Urothelium cell line (cell line): ENCODE data around the gene KANK2.
"Not testable (repeated sequence)": the region's sequence is repeated elsewhere in the genome, so short reads cannot be mapped to it uniquely, and the experiment has no call there.

Experiments
- DNase-seq: peaks from one replicate; pipeline ENCODE4 v3.0.0; 2011; ENCODE audit warnings: low spot score, mixed read lengths
- FAIRE-seq: peaks from 2 replicates; lab custom pipeline; 2011; peaks lifted over from hg19 to GRCh38; lab: Jason Lieb, UNC

KANK2 gene

GRCh38 chr19:11142528-11143171 lies 54.7 kb downstream of the KANK2 start:
- no peak for FAIRE-seq
- peak; percentile 90 for DNase-seq

GRCh38 chr19:11141937-11142527 lies 55.3 kb downstream of the KANK2 start:
- DNase-seq (no peak), FAIRE-seq (no peak)

- FAIRE-seq (no peak), DNase-seq (no peak)
Observed at GRCh38 chr19:11140896-11141295, 56.4 kb downstream of the KANK2 start.

GRCh38 chr19:11140023-11140538 lies 57.3 kb downstream of the KANK2 start:
- not testable (repeated sequence) for DNase-seq, FAIRE-seq

GRCh38 chr19:11138601-11139300 lies 58.6 kb downstream of the KANK2 start:
- DNase-seq (peak; percentile 71), FAIRE-seq (no peak)

- DNase-seq, result peak; percentile 71
- no peak for FAIRE-seq
Observed at GRCh38 chr19:11137542-11138384, 59.6 kb downstream of the KANK2 start.

- no peak for DNase-seq
Observed at GRCh38 chr19:11136400-11137101, 60.8 kb downstream of the KANK2 start.

GRCh38 chr19:11131471-11131870 lies 65.9 kb downstream of the KANK2 start:
- DNase-seq (no peak), FAIRE-seq (no peak)

More at GRCh38 chr19:11136400-11137101, 60.8 kb downstream of the KANK2 start:
- FAIRE-seq, result no peak

- DNase-seq, result peak; percentile 56
- FAIRE-seq, result no peak
Observed at GRCh38 chr19:11130824-11131455, 66.4 kb downstream of the KANK2 start.

GRCh38 chr19:11127905-11128304 lies 69.4 kb downstream of the KANK2 start:
- FAIRE-seq (no peak), DNase-seq (no peak)

- FAIRE-seq, result no peak
- DNase-seq, result peak; percentile 34
Observed at GRCh38 chr19:11125994-11126685, 71.2 kb downstream of the KANK2 start.

GRCh38 chr19:11124157-11124556 lies 73.2 kb downstream of the KANK2 start:
- DNase-seq, FAIRE-seq: not testable (repeated sequence)

- FAIRE-seq (no peak), DNase-seq (no peak)
Observed at GRCh38 chr19:11123114-11123513, 74.2 kb downstream of the KANK2 start.

GRCh38 chr19:11121963-11122362 lies 75.4 kb downstream of the KANK2 start:
- not testable (repeated sequence) for DNase-seq, FAIRE-seq

- FAIRE-seq (no peak), DNase-seq (no peak)
Observed at GRCh38 chr19:11116507-11116906, 80.8 kb downstream of the KANK2 start.

GRCh38 chr19:11115895-11116446 lies 81.4 kb downstream of the KANK2 start:
- no peak for DNase-seq
- FAIRE-seq, result no peak

- DNase-seq (no peak), FAIRE-seq (no peak)
Observed at GRCh38 chr19:11115042-11115441, 82.3 kb downstream of the KANK2 start.
